ENCODE measurements around the gene RPLP2. TPM values are rescaled to one million over a fixed set of nuclear protein-coding genes. Genes with fewer than 3 reads are reported as not detected.

The RPLP2 gene
- polyA plus RNA-seq, 1 donor: 855 TPM

- no peak for DNase-seq
Measured at GRCh38 chr11:801097-801780, 8.5 kb upstream of the RPLP2 start.

- DNase-seq: no peak
Measured at GRCh38 chr11:802018-802617, 7.6 kb upstream of the RPLP2 start.

DNA sequence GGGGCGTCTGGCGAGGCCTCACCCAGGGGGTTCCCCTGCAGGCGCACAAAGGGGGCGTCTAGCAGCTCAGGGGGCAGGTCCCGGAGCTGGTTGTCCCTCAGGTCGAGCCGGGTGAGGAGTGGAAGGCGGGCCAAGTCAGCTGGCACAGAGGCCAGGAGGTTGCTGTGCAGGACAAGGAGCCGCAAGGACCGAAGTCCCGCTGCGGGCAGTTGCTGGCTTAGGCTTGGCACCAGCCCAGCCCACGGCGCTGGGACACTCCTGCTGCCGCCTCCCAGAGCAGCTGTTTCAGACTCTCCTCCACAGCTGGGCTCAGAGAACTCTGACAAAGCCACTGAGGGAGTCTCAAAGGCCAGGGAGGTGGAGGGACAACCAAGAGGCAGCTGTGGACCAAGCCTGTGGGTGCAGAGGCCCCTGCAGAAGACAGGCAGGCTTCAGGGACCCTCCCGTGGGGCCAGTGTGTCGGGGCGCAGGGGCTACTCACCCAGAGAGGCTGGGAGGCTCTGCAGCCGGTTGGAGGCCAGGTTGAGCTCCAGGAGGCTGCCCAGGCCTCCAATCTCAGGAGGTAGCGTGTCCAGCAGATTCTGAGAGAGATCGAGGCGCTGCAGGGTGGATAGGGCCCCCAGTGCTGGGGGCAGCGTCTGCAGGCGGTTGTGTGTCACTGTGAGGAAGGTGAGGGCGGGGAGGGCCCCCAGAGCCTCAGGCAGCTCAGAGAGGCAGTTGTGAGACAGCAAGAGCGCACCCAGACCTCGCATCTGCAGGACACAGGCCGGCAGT, 6.9 kb upstream of the RPLP2 start:
- DNase-seq: no peak

DNA sequence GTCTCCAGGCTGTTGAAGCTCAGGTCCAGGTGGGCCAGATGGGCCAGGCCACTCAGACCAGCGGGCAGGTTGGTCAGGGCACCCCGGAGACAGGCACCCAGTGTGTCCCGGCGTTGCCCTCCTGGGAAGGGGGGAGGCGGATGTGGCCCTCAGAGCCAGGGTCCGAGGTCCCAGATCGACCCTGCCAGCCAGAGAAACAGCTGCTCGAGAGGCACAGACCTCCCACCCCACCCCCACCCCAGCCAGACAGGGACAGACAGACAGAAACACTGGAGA, 6.4 kb upstream of the RPLP2 start:
- no peak for DNase-seq

GRCh38 chr11:803770-804598, 5.8 kb upstream of the RPLP2 start:
- no peak for DNase-seq

GRCh38 chr11:804599-804964, 5.2 kb upstream of the RPLP2 start:
- no peak for DNase-seq

- DNase-seq: no peak
Measured at GRCh38 chr11:808427-809286, 1.1 kb upstream of the RPLP2 start.

- DNase-seq: no peak
Measured at GRCh38 chr11:810040-810567, 337 bp downstream of the RPLP2 start.

DNA sequence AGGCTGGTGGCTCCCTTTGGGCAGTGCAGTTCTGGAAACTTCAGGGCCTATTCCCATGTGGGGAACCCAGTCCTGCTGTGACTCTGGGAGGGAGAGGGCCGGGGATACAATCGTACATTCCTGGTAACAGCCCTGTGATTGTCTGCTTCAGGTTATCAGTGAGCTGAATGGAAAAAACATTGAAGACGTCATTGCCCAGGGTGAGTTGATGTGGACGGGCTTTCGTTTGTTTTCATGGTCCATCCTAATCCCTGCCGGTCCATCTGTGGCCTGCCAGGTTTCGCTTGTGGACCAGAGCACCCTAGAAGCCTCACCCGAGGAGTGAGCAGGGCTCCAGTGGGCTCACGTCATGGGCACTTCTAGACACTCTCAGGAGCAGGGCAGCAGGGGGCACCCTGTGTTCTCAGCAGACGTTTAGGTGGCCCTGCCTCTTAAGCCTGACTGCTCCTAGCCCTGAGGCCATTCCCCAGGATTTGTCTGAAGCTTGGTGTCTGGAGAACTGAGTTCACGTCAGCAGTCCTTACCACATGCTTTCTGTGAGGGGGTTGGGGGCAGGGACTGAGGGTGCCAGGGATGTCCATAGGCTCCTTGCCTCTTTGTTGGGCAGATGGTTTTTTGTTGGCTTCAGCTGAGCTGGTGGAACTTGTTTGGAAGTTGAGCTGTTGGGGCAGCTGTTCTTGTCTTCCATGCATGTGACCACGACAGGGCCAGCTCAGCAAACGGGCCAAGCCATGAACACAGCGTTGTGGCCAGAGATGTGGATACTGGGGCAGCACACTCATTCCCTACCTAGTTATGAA, 1.9 kb downstream of the RPLP2 start:
- no peak for DNase-seq

DNA sequence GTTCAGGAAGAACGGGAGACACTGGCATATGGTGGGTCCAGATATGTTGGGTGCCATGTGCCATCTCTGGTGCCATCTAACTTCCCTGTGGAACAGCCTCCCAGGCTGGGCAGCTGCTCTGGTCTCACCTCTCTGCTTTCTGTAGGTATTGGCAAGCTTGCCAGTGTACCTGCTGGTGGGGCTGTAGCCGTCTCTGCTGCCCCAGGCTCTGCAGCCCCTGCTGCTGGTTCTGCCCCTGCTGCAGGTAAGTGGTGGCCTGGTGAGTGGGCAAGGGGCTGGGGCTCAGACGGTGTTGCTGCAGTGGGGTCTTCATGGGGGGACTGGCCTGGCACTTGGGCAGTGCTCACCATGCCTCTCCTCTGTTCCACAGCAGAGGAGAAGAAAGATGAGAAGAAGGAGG, 2.6 kb downstream of the RPLP2 start:
- DNase-seq: no peak

DNA sequence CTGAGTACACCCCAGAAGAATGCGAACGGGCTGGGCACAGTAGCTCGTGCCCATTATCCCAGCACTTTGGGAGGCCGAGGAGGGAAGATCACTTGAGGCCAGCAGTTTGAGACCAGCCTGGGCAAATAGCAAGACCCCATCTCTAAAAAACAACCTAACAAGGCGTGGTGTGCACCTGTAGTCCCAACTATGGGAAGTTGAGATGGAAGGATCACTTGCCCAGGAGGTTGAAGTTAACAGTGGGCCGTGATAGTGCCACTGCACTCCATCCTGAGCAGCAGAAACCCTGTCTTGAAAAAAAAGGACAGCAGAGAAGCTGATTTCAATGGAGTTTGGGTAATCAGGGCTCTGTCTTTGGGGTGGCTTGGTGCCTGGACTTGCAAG, 3.3 kb downstream of the RPLP2 start:
- no peak for DNase-seq

DNA sequence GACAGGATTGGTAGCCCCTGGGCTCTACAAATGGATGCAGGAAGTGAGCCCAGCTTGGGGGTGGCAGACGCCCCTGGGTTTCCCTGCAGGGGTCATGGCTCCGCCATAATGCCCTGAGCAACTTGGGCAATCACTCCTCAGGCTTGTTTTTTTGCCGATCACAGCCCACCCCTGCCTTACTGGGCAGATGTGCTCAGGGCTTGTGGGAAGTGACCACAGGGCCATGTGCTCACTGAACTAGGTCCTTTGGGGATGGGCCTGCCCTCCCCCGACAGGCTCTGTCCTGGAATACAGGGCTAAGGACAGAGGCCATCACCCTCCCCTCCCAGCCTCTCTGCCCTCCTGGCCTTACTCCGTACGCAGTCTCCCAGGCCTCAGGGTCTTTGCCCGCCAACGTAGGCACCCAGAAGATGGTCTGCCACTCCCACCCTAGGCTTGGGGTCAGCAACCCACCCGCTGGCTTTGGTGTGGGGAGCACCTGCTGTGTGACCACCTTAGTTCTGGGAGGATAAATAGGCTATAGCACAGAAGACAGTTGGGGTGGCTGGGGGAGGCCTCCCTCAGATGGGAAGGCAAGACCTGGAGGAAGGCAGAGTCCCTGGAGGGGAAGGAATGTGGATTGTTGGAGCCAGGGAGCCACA, 3.8 kb downstream of the RPLP2 start:
- DNase-seq: no peak

DNA sequence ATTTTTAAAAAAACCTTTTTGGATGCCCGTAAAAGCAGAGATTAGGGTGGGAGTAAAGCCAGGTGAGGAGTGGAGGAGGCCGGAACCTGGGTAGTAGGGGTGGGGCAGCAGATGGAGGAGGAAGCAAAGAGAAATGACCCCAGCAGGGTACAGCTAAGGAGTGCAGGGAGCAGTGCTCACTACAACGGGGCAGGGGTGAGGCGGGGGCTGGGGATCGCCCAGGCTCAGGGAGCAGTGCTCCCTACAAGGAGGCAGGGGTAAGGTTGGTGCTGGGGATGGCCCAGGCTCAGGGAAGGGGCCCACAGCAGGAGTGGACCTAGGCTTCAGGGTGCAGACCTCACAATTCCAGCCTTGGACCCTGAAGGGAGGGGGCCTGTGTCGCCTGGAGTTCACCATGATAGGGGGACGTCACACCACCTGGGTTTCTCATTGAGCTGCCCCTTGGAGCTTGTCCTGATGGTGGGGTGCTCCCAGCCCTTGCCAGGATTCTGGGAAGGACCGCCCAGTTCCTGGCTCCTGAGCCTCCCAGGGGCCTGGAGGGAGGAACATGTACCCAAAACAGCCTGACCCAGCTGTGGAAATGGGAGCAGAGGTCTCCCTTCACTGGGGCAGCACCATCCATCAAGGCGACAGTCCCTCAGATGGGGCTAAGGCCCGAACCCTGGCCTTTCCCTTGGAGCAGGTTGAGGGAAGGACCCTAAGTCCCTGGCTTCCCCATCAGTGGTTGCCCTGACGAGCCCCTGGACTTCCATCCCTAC, 6.1 kb downstream of the RPLP2 start:
- DNase-seq: no peak

DNA sequence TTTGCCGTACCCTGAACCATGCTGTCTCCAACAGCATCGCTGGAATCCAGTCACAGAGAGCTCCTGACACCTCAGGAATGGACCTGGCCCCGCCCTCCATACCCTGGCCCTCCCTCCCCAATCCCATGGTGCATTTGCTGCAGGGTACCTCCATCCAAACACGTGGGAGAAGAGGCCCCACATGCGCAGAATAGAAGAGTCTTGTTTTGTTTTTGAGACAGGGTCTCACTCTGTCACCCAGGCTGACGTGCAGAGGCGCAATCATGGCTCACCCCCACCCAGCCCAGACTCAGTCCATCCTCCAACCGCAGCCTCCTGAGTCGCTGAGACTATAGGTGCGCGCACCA, 6.6 kb downstream of the RPLP2 start:
- DNase-seq: no peak

DNA sequence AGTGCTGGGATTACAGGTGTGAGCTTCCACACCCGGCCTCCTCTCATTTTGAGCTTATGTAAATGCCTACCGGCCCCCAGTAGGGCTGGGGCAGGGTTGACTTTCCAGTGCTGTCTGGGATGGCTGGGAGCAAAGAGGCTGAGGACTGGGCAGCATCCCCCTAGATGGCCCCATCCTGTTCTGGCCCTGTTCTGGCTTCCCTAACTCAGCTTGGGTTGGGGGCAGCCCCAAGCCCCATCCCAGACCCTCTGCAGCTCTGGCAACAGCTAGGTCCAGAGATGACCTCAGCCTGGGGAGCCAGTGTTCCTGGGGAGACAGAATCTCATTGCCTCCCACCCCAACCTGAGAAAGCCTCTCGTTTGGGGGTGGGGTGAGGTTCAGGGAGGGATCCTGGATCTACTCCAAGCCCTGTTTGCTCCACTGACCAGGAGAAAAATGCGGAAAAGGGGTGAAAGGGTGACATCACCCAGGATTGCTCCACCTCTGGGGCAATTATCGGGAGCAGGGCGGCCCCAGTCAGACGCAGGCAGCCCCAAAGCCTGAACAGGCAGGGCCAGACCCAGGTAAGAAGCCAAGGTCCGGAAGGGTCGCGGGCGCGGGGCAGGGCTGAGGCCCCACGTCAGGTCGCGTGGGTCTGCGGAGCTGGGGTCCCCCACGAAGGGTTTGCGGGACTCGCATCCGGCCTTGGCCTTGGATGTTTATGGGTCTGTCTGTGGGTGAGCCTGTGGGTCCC, 8.8 kb downstream of the RPLP2 start, which contains the start of gene PNPLA2:
PNPLA2 (plus strand) TSS at position 519 of the 733 bp plus-strand sequence. CDS start 805 bp downstream, outside the sequence.
- DNase-seq: no peak

DNA sequence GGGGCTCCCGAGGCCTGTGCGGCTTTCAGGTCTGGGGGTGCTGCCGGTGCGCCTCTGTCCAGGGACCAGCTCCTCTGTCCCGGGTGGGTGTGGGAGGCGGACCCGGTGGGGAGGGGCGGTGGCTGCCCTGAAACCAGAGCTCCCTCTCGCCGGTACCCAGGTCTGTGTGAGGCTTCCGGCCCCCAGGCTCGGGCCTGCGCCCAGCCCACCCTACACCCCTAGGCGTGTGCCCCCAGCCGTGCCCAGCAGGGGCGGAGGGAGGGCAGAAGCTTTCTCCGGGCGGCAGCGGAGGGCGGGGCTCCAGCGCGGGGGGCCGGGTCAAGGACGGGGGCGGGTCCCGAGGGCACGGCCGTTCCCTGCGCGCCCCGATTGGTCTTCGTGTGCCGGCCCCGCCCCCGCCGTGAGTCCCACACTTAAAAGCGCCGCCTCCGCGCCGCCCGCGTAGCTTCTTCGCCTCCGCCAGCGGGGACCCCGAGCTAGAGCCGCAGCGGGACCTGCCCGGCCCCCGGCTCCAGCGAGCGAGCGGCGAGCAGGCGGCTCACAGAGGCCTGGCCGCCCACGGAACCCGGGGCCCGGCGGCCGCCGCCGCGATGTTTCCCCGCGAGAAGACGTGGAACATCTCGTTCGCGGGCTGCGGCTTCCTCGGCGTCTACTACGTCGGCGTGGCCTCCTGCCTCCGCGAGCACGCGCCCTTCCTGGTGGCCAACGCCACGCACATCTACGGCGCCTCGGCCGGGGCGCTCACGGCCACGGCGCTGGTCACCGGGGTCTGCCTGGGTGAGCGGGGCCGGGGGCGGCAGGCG, 9.6 kb downstream of the RPLP2 start:
- peak; percentile 86 for DNase-seq

DNA sequence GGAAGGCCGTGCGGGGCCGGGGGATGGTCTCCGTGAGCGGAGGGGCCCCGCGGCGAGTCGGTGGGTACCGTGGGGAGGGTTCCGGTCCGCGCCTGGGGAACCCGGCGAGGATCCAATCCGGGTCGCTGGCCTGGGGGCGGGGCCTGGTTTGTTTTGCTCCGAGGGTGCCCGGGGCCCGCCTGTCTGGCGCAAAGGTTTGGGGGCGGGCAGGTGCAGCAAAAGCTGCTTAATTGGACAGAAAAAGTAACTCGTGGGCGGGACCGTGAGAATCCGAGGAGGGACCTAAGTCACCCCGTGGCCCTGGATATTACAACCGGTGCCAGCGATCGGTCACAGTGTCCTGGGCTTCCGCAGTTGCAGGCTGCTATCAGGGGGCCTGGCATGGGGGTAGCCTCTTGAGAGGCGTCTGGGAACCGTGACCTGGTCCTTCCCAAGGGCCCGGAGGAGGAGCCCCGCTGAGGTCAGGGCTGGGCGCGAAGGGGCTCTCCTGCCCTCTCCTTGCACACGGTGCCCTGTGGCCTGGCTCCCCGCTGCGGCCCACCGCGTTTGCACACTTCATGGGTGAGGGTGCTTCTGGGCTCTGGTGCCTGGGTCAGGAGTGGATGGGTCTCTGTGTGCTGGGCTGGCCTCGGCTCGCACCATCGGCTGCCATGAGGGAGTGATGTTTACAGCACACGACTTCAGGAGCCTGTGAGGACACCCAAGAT, 10.3 kb downstream of the RPLP2 start:
- no peak for DNase-seq
